HG03354 (cell line): ENCODE measurements around the gene DEFB115.
"Not testable (repeated sequence)": the region's sequence is repeated elsewhere in the genome, so short reads cannot be mapped to it uniquely, and the experiment has no call there.

Source experiments
- ATAC-seq: cut with Tn5 transposase; IDR thresholded peaks from one replicate; pipeline ENCODE4 v1.9.1; 2021; ENCODE audit warnings: mild to moderate bottlenecking; ENCODE audit not compliant: unreplicated experiment, poor library complexity, severe bottlenecking

Gene DEFB115, protein sequence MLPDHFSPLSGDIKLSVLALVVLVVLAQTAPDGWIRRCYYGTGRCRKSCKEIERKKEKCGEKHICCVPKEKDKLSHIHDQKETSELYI

DNA sequence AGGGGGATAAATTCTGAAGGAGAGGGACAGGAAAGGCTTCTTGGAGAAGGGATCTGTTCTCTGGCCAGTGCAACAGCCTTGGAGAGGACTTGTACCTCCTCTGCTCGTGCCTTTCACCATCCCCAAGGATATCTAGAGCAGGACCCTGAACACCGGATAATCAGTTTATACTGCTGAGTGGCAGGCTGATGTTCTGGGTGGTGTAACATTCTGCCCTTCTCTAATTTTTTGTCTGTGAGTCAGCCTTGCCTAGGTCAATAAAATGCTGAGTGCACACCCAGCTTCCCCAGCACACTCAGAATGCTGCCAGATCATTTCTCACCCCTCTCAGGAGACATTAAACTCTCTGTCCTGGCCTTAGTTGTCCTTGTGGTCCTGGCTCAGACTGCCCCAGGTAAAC lies at the start of gene DEFB115:
TSS of gene DEFB115 (plus strand) at position 301 of the 400 bp plus-strand sequence. CDS start at position 301, 0 bp downstream.
- no peak for ATAC-seq

GRCh38 chr20:31236953-31237352 lies 20.5 kb upstream of the DEFB115 start:
- ATAC-seq, result no peak

DNA sequence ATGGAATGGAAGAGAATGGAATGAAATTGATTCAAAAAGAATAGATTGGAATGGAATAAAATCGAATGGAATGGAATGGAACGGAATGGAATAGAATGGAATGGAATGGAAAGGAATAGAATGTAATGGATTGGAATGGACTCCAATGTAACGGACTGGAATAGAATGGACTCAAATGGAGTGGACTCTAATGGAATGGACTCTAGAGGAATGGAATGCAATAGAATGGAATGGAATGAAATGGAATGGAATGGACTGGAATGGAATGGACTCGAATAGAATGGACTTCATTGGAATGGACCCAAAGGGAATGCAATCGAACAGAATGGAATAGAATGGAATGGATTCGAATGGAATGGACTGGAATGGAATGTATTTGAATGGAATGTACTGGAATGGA lies 19.7 kb upstream of the DEFB115 start:
- no peak for ATAC-seq

DNA sequence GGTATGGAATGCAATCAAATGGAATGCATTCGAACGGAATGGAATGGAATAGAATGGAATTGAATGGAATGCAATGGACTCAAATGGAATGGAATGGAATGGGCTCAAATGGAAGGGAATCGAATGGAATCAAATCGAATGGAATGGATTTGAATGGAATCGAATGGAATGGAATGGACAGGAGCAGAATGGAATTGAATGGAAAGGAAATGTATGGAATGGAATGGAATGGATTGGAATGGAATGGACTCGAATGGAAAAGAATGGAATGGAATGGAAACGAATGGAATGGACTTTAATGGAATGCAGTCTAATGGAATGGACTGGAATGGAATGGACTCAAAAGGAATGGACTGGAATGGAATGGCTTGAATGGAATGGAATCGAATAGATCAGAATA lies 18.3 kb upstream of the DEFB115 start:
- no peak for ATAC-seq

GRCh38 chr20:31256959-31257358 lies 505 bp upstream of the DEFB115 start:
- no peak for ATAC-seq

- no peak for ATAC-seq
These were observed 3.0 kb downstream of the DEFB115 start for GRCh38 chr20:31260326-31260932.

DNA sequence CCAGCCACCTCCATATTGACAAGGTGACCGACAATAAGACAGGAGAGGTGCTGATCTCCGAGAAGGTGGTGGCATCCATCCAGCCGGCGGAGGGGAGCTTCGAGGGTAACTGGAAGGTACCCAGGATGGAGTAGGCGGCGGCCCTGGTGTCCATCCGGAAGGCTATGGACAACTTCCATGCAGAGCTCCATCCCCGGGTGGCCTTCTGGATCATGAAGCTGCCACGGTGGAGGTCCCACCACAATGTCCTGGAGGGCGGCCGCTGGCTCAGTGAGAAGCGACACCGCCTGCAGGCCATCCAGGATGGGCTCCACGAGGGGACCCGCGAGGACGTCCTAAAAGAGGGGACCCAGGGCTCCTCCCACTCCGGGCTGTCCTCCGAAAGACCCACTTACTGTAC lies 17.0 kb downstream of the DEFB115 start:
- no peak for ATAC-seq

- ATAC-seq, result no peak
These were observed 20.7 kb downstream of the DEFB115 start for GRCh38 chr20:31278178-31278577.

GRCh38 chr20:31284964-31285363 lies 27.5 kb downstream of the DEFB115 start:
- not testable (repeated sequence) for ATAC-seq

DNA sequence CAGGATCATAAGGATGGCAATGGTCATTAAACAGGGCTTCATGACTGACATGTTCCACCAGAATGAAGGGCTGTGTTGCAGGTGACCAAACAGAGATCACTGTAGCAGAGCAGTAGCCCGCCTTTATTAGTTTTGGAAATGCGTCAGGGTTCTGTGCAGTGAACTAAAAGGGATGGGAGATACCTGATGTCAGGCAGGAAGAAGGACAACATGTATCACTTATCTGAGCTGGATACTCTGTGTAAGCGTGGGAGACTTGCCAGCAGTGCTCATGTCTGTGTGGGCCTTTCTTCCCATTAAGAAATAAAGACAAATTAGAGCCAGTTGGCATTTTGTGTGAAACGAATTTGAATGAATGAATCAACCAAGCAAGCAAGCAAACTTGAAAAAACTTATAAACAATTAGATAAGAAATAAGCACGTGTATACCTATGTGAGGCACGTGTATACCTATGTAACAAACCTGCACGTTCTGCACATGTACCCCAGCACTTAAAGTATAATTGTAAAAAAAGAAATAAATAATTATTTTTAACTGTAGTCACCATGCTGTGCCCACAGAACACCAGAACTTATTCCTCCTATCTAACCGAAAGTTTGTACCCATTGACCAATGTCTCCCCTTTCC lies 51.2 kb downstream of the DEFB115 start, which contains the start of gene DEFB116:
TSS of gene DEFB116 (minus strand) at position 51 of the 628 bp plus-strand sequence. CDS start at position 51, 0 bp downstream.
- ATAC-seq, result no peak
